ENCODE measurements around the gene ETFA.

DNA sequence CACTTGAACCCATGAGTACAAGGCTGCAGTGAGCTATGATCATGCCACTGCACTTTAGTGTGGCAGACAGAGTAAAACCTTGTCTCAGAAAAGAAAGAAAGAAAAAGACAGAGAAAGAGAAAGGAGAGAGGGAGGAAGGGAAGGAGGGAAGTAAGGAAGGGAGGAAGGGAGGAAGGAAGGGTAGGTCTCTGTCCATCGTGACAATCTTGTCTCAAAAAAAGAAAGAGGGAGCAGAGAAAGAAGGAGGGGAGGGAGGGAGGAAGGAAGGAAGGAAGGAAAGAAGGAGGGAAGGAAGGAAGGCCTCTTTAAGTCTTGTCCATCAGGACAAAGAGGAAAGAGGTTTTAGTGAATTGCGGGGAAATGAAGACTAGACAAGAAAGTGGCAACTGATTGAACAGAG, 122.2 kb downstream of the ETFA start:
- no peak for TF ChIP-seq POLR2AphosphoS5 (IDR thresholded peaks at IDR 0.05)
- TF ChIP-seq, protein P1, sequence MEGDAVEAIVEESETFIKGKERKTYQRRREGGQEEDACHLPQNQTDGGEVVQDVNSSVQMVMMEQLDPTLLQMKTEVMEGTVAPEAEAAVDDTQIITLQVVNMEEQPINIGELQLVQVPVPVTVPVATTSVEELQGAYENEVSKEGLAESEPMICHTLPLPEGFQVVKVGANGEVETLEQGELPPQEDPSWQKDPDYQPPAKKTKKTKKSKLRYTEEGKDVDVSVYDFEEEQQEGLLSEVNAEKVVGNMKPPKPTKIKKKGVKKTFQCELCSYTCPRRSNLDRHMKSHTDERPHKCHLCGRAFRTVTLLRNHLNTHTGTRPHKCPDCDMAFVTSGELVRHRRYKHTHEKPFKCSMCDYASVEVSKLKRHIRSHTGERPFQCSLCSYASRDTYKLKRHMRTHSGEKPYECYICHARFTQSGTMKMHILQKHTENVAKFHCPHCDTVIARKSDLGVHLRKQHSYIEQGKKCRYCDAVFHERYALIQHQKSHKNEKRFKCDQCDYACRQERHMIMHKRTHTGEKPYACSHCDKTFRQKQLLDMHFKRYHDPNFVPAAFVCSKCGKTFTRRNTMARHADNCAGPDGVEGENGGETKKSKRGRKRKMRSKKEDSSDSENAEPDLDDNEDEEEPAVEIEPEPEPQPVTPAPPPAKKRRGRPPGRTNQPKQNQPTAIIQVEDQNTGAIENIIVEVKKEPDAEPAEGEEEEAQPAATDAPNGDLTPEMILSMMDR (IDR thresholded peaks at IDR 0.05 in 8 of 11, conservative IDR thresholded peaks at IDR 0.05 in 3 of 11) = no peak
- no peak for TF ChIP-seq POLR2A (IDR thresholded peaks at IDR 0.05)
